Activated T-helper 1 cell treated with Interleukin-2 at 50 U/mL for 16 hours (primary cell): Measurements from ENCODE around the gene PRKN.
A peak's percentile ranks its signal among the peaks of the same experiment; 100 is the strongest.

ENCODE experiments used
- DNase-seq: peaks from one replicate; pipeline ENCODE4 v3.0.0-alpha.2; 2020; ENCODE audit warnings: low read depth

PRKN gene

GRCh38 chr6:161373905-161374451, 1353.6 kb downstream of the PRKN start:
- DNase-seq, result peak; percentile 24

DNA sequence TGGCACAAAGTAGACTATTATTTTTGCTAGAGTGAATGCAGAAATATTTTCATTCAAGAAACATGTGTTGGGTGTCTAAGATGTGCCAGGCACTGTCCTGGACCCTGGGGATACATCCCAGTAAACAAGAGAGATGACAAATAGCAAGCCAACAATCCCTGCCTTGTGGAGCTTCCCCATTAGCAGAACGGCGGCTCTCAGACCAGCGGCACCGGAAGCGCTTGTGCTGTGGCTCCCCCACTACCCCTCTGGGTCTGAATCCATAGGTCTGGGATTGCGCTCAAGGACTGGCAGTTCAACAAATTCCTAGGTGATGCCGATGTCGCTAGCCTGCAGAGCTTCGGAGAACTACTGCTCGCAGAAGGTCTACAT, 1355.2 kb downstream of the PRKN start:
- no peak for DNase-seq

DNA sequence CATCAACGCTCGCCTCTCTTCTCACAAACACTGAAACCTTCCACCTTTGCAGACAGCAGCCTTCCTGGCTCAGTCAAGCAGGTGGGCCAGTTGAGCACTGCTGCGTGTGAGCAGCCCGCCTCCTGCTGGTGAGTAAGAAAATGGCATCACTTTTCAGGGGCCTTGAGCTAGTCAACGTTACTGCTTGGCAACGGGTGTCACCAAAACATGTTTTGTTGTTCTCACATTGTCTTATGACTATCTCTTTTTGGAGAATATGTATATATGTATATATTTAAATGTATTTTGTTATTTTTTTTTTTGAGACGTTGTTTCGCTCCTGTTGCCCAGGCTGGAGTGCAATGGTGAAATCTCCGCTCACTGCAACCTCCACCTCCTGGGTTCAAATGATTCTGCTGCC, 1356.7 kb downstream of the PRKN start:
- DNase-seq, result peak; percentile 42

DNA sequence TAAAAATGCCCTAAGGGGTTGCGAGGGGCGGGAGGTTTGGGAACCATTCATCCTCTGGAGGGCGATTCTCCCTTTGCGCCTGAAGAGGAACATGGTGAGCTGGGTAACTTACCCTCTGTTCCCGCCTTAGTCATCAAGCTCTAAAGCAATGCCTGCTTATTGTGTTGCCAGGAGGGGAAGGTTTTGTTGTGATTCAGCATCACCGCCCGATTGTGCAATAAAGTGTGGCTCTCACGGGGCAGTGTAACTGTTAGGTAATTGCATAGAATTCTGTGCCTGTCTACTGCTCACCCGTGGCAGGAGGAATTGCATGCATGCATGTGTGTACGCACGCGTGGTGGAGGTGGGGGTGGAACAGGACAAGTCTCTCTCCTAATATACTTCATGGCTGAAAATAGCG, 1358.2 kb downstream of the PRKN start:
- no peak for DNase-seq

DNA sequence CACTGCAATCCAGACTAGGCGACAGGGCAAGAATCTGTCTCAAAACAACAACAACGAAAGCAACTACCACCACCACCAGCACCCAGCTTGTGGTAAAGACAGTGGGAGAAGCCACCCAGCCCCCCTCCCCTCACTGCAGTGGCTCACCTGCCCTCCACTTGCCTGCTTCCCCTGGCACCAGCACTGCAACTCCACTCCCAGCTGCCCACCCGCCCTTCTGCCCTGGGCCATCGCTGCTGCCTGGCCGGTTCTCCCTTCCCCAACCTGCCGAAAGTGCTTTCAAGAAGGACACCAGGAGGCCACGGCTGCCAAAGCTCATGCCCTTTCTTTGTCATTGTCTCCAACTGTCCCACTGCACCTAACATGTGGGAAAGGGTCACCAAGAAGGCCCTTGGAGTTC, 1359.1 kb downstream of the PRKN start:
- no peak for DNase-seq

DNA sequence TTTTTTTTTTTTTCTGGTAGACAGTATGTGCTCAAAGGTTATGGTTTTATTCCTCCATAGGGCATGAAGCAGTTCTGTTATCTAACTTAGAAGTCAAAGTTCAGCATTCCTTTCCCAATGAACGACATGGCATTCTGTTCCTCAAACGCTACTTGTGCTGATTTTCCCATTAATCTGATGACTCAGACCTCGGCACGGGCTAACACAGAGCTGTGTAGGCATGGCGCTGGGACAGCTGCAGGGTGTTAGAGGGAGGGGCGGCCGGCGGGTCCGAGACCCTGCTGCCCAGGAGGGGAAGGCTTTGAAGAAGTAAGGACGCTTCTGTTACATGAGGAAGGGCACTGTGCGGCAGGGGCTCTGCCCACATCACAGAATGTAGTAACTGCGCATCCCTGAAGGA, 1360.1 kb downstream of the PRKN start:
- DNase-seq, result no peak

GRCh38 chr6:161366301-161366923, 1361.2 kb downstream of the PRKN start:
- DNase-seq, result no peak

- no peak for DNase-seq
These were observed 1361.9 kb downstream of the PRKN start for GRCh38 chr6:161365633-161366032.

GRCh38 chr6:161363286-161363685, 1364.3 kb downstream of the PRKN start:
- DNase-seq, result no peak

- no peak for DNase-seq
These were observed 1365.3 kb downstream of the PRKN start for GRCh38 chr6:161362266-161362665.

DNA sequence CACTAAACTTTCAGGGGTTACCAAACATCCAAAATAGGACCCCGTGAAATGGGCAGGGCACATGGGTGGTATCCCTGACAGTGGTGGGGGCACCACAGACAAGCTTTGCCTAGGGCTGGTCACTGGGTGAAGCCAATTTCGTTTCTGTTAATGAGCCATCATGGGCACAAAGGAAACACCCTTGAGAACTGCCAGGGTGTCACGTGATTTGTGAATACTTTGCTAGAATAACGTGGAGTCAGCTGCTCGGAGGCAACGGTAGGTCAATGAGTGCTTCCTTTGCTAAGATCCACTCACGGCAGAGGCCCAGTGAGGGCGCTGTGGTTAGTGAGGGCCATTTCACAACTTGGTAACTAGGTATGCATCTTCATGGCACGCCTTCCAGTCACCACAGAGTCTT, 1366.0 kb downstream of the PRKN start:
- no peak for DNase-seq

DNA sequence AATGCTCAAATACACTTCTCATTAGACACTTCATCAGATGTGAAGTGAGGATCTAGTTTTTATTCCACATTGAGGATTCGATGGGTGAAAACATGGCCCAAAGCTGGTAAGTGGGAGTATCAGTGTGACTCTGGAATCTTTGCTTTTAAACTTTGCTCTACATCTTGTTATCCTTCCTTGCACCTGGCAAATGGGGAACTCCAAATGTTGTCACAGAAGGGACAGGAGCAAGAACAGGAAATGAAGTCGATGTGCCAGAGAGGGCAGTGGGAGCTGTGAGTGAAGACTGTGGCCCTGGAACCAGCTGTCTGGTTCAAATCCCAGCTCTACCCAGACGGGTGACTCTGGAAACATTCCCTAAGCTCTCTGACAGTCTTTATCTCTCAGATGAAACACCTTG, 1367.0 kb downstream of the PRKN start:
- no peak for DNase-seq

- DNase-seq, result no peak
These were observed 1368.0 kb downstream of the PRKN start for GRCh38 chr6:161359618-161359945.

DNA sequence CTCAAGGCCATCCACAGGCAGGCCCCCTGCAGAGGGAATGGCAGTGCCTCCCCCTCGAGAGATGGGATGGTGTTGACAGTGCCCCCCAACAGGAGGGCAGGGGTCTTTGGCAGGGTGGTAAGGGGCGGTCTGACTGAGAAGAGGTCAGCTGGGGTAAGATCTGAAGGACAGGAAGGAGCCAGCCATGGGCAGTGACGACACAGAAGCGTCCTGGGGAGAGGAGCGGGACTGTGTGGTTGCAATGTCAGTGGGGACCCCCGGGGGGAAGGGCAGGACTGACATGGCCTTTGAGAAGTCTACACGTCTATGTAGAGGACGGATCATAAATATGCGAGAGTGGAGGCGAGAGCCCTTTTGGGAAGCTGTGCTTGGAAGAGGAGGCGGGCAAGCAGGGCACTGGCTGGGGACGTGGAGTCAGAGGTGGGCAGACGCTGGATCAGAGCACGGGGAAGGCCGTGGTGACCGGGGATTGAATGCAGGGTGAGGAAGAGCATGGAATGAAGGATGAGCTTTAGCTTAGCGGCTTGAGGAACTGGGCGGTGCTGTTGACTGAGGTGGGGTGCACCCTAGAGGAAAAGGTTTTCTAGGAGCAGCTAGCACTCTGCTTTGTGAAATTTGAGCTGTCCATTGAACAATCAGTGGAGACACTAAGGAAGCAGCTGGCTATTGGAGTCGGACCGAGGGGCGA, 1371.3 kb downstream of the PRKN start:
- DNase-seq, result no peak

GRCh38 chr6:161355696-161356095, 1371.9 kb downstream of the PRKN start:
- DNase-seq, result no peak

DNA sequence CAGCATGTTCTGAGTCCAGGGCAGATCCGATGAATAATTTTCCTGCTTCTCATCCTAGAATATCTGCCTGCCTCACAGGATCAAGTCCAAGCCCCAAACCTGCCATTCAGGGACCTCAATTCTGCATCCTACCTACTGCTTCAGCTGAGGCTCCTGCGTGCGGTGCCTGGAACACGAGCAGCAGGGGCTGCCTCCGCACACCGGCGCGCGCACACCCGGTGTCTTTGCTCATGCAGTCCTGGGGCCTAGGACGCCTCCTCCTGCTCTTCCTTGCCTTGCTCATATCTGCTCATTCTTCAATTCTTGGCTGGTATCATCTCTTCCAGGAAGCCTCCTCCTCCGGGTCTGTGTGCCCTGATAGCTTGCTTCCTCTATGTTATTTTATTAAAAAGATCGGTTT, 1372.6 kb downstream of the PRKN start:
- DNase-seq, result no peak

- no peak for DNase-seq
These were observed 1373.2 kb downstream of the PRKN start for GRCh38 chr6:161354276-161354840.

DNA sequence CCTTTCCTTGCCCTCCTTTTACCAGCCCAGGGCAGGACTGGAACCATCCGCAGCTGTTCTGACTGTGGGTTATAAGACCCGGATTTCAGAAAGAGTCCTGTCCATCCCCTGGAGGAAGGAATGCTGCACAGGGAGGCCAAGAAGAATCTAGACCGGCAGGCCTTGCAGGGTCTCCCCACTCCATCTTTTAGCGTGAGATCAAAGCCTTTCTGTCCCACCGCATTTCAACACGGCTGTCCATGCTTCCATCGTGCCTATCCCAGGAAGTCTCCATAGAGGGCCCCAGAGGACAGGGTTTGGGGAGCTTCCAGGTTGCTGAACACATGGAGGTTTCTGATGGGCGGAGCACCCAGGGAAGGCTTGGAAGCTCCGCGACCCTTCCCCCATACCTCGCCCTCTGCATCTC, 1374.4 kb downstream of the PRKN start:
- no peak for DNase-seq

GRCh38 chr6:161351858-161352257, 1375.7 kb downstream of the PRKN start:
- DNase-seq, result no peak

GRCh38 chr6:161349886-161350285, 1377.7 kb downstream of the PRKN start:
- no peak for DNase-seq

- DNase-seq, result no peak
These were observed 1379.0 kb downstream of the PRKN start for GRCh38 chr6:161348628-161348994.

- DNase-seq, result no peak
These were observed 1379.5 kb downstream of the PRKN start for GRCh38 chr6:161347988-161348627.

DNA sequence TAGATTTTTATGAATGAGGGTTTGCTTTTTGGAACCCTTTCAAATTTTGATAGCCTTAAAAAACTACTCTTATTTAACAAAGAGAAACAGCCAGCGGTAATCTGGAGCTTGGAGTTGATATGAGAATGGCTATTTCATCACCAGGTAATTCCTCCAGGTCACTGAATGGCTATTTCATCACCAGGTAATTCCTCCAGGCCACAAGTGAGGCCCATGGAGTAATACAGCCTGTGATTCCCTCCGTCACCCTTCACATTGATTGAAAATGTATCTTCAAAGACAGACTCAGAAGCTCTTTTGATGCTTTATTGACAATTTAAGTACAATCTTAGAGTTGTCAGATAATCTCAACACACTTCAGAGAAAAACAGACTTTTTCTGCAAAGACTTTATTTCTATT, 1380.4 kb downstream of the PRKN start:
- DNase-seq, result no peak
